Loucy (cell line): ENCODE results near the gene CXXC4.

Source experiments
- H2AFZ ChIP-seq: fragments of 200-600 bp; sonication (generic); 2 replicates; pipeline ENCODE4 v1.6.0; 2016; ENCODE audit warnings: antibody characterized with exemption, mild to moderate bottlenecking, low read length, moderate library complexity
- H3F3A ChIP-seq: fragments of 200-600 bp; 2 replicates; pipeline ENCODE4 v1.6.0; 2016; ENCODE audit warnings: antibody characterized with exemption, low read depth, mild to moderate bottlenecking
- H3K27me3 ChIP-seq: fragments of 200-600 bp; sonication (generic); 2 replicates; pipeline ENCODE4 v1.6.1; 2014; ENCODE audit warnings: low read length, mild to moderate bottlenecking; ENCODE audit not compliant: insufficient read depth, poor library complexity, severe bottlenecking
- H3K36me3 ChIP-seq: fragments of 200-600 bp; sonication (generic); 2 replicates; pipeline ENCODE4 v1.6.1; 2016; ENCODE audit warnings: low read length; ENCODE audit not compliant: insufficient read depth
- H3K4me1 ChIP-seq: fragments of 200-600 bp; sonication (generic); 2 replicates; pipeline ENCODE4 v1.5.1; 2014; ENCODE audit warnings: low read length, mild to moderate bottlenecking; ENCODE audit not compliant: insufficient read depth, poor library complexity, severe bottlenecking
- H3K4me2 ChIP-seq: fragments of 200-600 bp; sonication (generic); 2 replicates; pipeline ENCODE4 v1.6.0; 2014; ENCODE audit warnings: antibody characterized with exemption, low read length, low read depth, mild to moderate bottlenecking; ENCODE audit not compliant: poor library complexity, severe bottlenecking
- H3K4me3 ChIP-seq: fragments of 200-600 bp; sonication (generic); 2 replicates; pipeline ENCODE4 v1.5.1; 2014; ENCODE audit warnings: low read length, mild to moderate bottlenecking, mixed read lengths; ENCODE audit not compliant: poor library complexity, severe bottlenecking
- H3K79me2 ChIP-seq: fragments of 200-600 bp; sonication (generic); 2 replicates; pipeline ENCODE4 v1.6.1; 2014; ENCODE audit warnings: low read length; ENCODE audit not compliant: insufficient read depth
- H3K9ac ChIP-seq: fragments of 200-600 bp; sonication (generic); 2 replicates; pipeline ENCODE4 v1.6.0; 2014; ENCODE audit warnings: mild to moderate bottlenecking, low read depth, low read length, moderate library complexity; ENCODE audit not compliant: poor library complexity, severe bottlenecking
- H3K9me2 ChIP-seq: fragments of 200-600 bp; sonication (generic); replicated peaks from 2 replicates; pipeline ENCODE4 v1.6.1; 2016; ENCODE audit warnings: low read depth, low read length, mixed read lengths
- H3K9me3 ChIP-seq: fragments of 200-600 bp; sonication (generic); 2 replicates; pipeline ENCODE4 v1.6.1; 2014; ENCODE audit warnings: mild to moderate bottlenecking, antibody characterized with exemption, low read length, low read depth; ENCODE audit not compliant: insufficient read depth
- H4K20me1 ChIP-seq: fragments of 200-600 bp; sonication (generic); 2 replicates; pipeline ENCODE4 v1.6.0; 2014; ENCODE audit warnings: antibody characterized with exemption, low read length, mild to moderate bottlenecking; ENCODE audit not compliant: insufficient read depth, poor library complexity, severe bottlenecking
- CTCF ChIP-seq: fragments of 200-600 bp; sonication (generic); conservative IDR thresholded peaks from 2 replicates; pipeline ENCODE4 v1.5.1; 2014; ENCODE audit warnings: mild to moderate bottlenecking, antibody characterized with exemption, low read length
- EZH2phosphoT487 ChIP-seq: fragments of 200-600 bp; IDR thresholded peaks from 2 replicates; pipeline ENCODE4 v1.6.1; 2018; ENCODE audit warnings: antibody characterized with exemption, mild to moderate bottlenecking, moderate library complexity, borderline replicate concordance

Gene CXXC4

GRCh38 chr4:104531390-104531789 is 36.7 kb upstream of the CXXC4 start:
- Histone ChIP-seq H3F3A (no peaks in the 10 kb centered on the region), H3K9me2 (no peaks in the 10 kb centered on the region)
- TF ChIP-seq EZH2phosphoT487: no peak
- TF ChIP-seq CTCF: no peak

GRCh38 chr4:104530426-104530825 is 35.7 kb upstream of the CXXC4 start:
- Histone ChIP-seq H3K27me3 (no peaks in the 10 kb centered on the region), H3K9me3 (no peaks in the 10 kb centered on the region), H3K4me3 (no peak overlapping the region), H4K20me1 (no peaks in the 10 kb centered on the region), H2AFZ (no peak overlapping the region), H3F3A (no peaks in the 10 kb centered on the region), H3K4me2 (no peak overlapping the region), H3K9me2 (no peaks in the 10 kb centered on the region), H3K36me3 (no peaks in the 10 kb centered on the region), H3K4me1 (no peaks in the 10 kb centered on the region), H3K9ac (no peak overlapping the region), H3K79me2 (no peaks in the 10 kb centered on the region)
- TF ChIP-seq EZH2phosphoT487 (no peak), CTCF (no peak)

More at GRCh38 chr4:104531390-104531789, 36.7 kb upstream of the CXXC4 start:
- no peaks in the 10 kb centered on the region for H4K20me1 ChIP-seq
- H3K79me2 ChIP-seq: no peaks in the 10 kb centered on the region
- no peaks in the 10 kb centered on the region for H3K36me3 ChIP-seq
- H3K4me3 ChIP-seq: no peak overlapping the region
- no peak overlapping the region for H3K4me2 ChIP-seq
- no peaks in the 10 kb centered on the region for H3K9me3 ChIP-seq
- H3K4me1 ChIP-seq: no peaks in the 10 kb centered on the region
- H3K9ac ChIP-seq: no peak overlapping the region
- H3K27me3 ChIP-seq: no peaks in the 10 kb centered on the region
- H2AFZ ChIP-seq: no peak overlapping the region

GRCh38 chr4:104524591-104524990 is 29.9 kb upstream of the CXXC4 start:
- H3K9me2 ChIP-seq: no peaks in the 10 kb centered on the region
- no peaks in the 10 kb centered on the region for H3K9me3 ChIP-seq
- H4K20me1 ChIP-seq: no peaks in the 10 kb centered on the region
- TF ChIP-seq EZH2phosphoT487 (no peak), CTCF (no peak)
- no peaks in the 10 kb centered on the region for H3F3A ChIP-seq
- no peak overlapping the region for H3K4me2 ChIP-seq
- no peak overlapping the region for H3K4me3 ChIP-seq
- H3K9ac ChIP-seq: no peak overlapping the region
- no peaks in the 10 kb centered on the region for H3K36me3 ChIP-seq
- no peaks in the 10 kb centered on the region for H3K4me1 ChIP-seq
- H3K79me2 ChIP-seq: no peaks in the 10 kb centered on the region
- H2AFZ ChIP-seq: no peak overlapping the region
- no peaks in the 10 kb centered on the region for H3K27me3 ChIP-seq
